Activated CD8-positive, alpha-beta memory T cell treated with anti-CD3 and anti-CD28 coated beads for 36 hours (primary cell): ENCODE measurements around the gene VRK1. TPM values are rescaled to one million over a fixed set of nuclear protein-coding genes. Genes with fewer than 3 reads are reported as not detected.

ENCODE experiments used
- CTCF ChIA-PET: fragments of 350-600 bp; sonication (Branson Sonifier 250); formaldehyde crosslinking; loops from one replicate; lab custom pipeline; 2021; ENCODE audit warnings: antibody characterized with exemption; lab: Charles Lee
- POLR2A ChIA-PET: fragments of 350-600 bp; sonication (Branson Sonifier 250); formaldehyde crosslinking; loops from one replicate; lab custom pipeline; 2021; ENCODE audit warnings: antibody characterized with exemption; lab: Charles Lee
- total RNA-seq, 2 experiments: library from RNA; stranded (reverse); gene quantifications; one replicate each; pipeline ENCODE4 v1.2.3, GENCODE V29; 2021

VRK1 gene
- total RNA-seq, 2 experiments from 2014 or later = 67.8 to 81.1 TPM

DNA sequence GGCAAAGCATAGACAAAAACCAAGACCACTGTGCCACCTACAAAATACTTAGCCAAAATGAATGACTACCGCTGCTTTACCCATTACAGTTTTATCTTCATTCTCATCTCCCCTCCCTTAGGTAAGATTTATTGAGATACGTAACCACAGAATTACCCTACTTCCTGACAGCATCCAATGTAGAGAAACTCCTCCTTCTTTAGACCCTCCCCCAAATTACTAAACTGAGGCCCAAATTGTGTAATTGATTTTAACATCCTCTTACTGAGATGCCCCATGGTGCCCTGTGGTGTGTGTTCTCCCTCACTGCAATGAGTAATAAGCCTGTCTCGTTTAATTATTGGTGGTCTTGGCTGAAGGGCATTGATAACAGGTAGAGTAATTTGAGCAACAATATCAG lies 19.1 kb downstream of the VRK1 start:
- ChIA-PET POLR2A (no interaction called here), CTCF (interaction anchor here (0.7 kb wide), 1 partner anchor 78 kb away, joined by 3 read pairs; no protein-coding TSS in a partner anchor)

DNA sequence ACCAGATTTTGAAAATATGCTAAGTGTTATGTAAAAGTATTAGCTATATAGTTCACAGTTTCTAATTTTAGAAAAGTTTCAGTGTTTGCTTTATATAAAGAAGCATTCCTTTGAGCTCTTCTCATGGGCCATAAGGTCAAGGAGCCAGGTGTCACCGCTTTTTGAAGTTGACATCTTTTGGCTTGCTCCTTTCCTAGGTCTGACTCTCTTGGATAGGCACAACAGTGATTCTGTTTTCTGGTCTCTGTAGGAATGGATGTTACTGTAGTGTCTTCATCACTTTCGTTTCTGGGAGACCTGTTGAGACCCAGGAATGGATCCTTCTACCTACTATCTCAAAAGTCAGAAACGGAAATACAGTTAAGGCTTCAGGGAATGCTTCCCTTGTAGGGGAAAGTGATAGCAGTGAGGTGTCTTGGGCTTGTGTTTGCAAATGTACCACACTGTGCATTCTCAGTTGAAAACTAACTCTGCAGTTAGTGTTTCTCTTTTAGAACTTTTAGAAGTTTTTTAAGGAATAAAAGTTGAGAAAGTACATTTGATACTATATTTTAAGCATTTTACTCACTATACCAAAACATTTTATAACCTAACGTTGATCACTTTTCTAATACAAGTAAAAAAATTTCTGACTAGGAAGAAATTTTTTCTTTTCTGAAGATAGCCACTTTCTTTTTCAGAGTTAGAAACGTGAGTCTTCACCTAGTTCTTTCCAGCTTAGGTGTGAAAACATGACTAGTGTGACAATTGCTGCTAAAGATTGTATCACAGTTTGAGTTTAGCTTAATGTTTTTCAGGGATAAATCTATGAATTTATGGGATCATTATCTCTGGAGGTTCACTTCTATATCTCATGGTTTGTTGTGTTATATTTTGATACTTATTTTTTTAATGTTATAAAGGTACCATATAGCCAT lies 20.8 kb downstream of the VRK1 start:
- CTCF ChIA-PET = no interaction called here
- POLR2A ChIA-PET = no interaction called here

DNA sequence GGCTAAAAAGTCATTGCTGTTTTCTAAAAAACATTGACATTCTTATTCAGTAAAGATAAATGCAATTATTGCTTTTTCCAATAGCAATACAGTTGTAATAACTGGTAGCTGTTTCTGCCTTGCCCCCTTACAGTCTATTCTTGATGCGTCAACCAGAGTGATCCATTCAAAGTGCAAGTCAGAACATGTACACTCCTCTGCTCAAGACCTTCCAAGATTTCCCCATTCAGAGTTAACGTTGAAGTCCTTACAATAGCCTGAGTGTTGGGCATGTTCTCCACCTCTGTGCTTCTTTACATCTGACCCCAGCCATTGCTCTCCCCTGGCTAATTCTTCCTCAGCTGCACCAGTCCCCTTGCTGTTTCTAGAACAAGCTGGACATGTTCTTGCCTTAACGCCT lies 24.3 kb downstream of the VRK1 start:
- ChIA-PET POLR2A (no interaction called here), CTCF (no interaction called here)

DNA sequence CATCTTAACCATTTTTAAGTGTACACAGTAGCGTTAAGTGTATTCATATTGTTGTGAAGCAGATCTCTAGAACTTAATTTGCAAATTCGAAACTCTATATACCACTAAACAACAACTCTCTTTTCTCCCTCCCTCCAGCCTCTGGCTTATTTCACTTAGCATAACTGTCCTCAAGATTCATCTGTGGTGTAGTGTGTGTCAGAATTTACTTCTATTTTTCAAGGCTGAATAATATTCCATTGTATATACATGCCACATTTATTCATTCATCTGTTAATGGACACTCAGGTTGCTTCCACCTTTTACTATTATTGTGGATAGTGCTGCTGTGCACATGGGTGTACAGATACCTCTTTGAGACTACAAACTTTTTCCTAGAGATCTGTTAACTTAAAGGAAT lies 26.5 kb downstream of the VRK1 start:
- POLR2A ChIA-PET = no interaction called here
- CTCF ChIA-PET = no interaction called here

DNA sequence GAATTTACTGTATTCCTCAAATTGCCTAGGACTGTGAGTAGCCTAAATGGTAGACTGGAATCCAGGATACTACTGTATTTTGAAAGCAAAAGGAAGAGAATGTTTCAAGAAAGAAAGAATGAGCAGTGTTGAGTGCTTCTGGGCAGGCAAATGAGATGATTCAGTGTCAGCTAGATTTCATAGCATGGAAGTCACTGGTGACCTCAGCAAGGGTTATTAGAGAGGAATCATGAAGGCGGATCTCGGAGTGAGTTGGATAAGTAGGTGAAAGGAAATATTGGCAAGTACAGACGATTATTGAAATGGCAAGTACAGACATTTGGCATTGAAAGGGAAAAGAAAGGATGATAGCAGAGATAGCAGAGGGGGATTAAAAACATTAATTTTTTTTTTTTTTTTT lies 27.1 kb downstream of the VRK1 start:
- ChIA-PET POLR2A (no interaction called here), CTCF (no interaction called here)

DNA sequence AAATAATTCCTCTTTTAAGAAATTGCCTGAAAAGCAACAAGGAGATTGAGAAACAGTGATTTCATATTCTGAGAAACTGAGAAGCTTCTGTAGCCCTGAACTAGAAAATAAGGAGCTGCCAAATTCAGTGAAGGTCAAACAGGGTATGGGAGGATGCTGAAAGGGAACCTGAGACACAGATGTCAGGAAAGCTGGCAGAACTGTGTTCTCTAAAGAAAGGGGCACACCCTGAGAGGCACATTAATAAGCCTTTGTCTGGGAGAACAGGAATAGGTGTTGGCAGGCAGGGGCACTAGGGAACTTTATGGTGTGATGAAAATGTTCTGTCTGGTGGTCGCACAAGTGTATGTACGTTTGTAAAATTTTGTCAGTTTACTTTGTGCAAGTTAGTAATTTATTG lies 29.6 kb downstream of the VRK1 start:
- ChIA-PET POLR2A (no interaction called here), CTCF (no interaction called here)

DNA sequence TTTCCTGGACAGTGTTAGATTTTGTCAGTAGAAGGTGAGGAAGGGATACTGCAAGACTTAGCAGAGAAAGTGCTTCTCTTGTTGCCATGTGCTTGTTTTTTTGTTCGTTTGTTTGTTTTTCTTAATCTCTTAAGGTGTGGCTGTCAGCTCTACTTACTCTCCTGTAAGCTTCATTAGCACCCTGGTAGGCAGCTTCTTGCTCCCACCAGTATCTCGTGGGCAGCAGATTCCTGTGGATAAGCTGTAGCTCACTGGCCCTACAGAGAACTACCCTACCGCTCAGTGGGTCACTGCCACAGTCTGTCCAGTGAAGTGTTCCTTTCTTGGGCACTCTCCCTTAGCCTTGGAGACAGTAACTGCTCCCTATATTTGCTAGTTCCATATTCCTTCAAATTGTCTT lies 30.1 kb downstream of the VRK1 start:
- POLR2A ChIA-PET = no interaction called here
- CTCF ChIA-PET = no interaction called here

DNA sequence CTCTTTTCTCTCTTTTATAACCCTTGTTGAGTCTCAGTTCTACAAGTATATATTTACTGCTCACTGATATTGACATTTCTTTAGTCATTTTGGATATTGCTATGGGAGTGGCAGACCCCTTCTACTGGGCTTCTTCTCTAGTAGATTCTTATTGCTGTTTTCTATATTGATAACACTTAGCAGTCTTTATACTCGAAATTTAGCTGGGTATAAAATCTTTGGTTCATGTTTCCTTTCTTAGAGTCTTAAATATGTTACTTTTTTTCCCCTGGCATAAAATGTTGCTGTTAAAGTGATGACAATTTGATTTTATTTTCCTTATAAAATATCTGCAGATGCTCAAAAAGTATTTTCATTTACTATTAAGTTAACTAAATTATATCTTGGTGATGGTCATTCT lies 32.6 kb downstream of the VRK1 start:
- POLR2A ChIA-PET = no interaction called here
- CTCF ChIA-PET = no interaction called here

DNA sequence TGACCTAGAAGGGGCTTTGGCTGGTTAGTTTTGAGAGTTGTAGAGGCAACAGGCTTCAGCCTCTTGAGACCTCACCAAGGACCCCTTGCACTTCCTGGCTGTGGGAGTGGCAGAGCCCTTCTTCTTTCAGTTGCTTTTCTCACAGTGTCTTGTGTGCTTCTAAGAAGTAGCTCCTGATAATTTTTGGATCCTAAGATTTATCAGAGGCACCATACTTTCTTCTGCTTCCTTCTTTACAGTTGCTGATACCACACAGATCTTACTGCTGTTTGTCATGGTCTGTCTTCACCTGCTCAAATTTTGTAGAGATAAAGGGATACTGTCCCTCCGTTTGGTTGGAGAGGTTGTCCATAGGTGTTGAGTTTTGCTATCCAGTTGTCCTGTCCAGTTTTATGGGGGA lies 33.8 kb downstream of the VRK1 start:
- POLR2A ChIA-PET = no interaction called here
- CTCF ChIA-PET = no interaction called here

DNA sequence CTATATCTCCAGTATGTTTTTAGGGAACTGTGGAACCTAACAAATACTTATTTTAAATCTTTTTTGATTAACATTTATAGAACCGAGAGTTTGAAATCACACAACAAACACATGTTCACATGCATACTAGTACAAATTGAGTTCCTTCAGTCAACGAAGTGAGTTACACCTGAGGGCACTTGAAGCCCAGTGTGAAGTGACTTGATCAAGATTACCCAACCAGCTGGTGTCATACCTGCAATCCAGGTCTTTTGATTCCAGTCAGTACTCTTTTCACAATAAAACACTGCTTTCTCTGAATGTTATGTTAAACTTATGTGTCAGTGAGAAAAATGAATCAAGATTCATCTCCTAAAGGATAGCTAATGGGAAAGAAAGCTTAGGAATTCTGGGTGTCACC lies 35.2 kb downstream of the VRK1 start:
- ChIA-PET POLR2A (no interaction called here), CTCF (no interaction called here)

DNA sequence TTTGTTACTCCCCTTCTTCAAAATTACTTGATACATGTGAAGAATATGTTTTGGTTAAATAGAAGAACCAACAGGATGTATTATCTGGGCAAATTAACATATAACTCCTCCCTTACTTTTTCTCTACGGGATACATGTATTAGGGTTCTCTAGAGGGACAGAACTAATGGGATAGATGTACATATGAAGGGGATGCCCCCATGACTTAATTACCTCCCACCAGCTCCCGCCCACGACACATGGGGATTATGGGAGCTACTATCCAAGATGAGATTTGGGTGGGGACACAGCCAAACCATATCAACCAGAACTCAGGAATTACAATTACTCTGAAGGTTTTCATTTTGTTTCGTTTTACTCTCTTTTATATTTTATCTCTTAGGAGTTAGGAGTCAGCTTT lies 41.3 kb downstream of the VRK1 start:
- ChIA-PET CTCF (no interaction called here), POLR2A (no interaction called here)

DNA sequence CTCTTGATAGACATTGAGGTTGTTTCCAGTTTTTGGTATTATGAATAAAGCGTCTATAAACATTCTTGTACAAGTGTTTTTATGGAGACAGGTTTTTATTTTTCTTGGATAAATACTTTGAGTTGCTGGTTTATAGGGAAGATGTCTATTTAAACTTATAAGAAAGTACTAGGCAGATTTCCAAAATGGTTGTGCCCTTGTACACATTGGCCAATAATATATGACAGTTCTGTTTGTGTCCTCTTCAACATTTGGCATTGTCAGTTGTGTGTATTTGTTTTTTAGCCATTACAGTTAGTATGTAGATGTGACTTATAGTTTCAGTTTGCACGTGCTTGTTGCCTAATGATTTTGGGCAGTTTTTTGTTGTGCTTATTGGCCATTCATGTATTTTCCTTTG lies 42.1 kb downstream of the VRK1 start:
- POLR2A ChIA-PET = no interaction called here
- CTCF ChIA-PET = no interaction called here

DNA sequence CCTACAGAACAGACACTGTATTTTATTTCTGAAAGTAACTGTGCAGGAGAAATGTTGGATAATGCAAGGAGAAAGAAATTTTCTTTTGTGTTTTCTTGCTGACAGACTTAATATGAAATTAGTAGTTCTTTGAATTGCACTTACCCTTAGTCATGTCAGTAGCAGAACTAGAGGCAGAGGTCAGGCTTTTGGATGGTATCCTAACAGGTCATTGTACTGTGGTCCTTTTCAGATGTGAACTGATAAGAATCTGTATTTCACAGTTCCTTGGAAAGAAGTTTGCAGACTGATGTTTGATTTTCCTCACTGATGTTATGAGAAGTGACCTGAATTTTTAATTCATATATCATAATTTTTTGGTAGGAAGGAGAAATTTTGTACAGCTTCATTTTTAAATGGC lies 46.0 kb downstream of the VRK1 start:
- CTCF ChIA-PET = no interaction called here
- POLR2A ChIA-PET = no interaction called here

DNA sequence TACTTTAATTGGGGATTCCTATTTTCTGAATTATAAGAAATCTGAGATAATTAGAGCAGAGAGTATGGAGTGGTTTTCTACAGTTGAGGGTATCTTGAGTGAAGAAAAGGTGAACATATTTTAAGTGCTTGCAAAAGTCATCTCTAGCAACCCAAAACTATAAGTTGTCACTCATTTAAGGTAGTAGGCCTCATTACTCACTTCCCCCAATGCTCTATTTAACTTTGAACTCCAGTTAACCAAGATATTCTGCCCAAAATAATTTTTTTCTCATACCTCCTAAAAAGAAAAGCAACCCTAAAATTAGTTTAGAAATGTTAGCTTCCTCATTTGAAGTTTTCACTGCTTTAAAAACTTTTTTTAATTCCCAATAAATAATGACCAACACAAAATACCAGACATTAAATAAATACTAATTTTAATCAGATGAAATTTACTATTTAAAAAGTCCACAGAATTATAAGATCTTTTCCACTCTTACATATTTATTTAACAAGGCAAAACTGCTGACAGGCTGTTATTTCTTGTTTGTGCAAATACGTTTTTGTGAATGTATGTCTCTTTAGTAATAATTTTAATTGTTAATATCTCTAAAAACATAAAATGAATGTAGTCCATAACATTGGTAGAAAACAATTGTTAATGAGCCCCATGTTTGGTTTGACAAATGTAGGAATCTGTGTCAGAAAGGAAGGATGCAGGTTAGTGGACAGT lies 47.8 kb downstream of the VRK1 start:
- ChIA-PET CTCF (no interaction called here), POLR2A (no interaction called here)

DNA sequence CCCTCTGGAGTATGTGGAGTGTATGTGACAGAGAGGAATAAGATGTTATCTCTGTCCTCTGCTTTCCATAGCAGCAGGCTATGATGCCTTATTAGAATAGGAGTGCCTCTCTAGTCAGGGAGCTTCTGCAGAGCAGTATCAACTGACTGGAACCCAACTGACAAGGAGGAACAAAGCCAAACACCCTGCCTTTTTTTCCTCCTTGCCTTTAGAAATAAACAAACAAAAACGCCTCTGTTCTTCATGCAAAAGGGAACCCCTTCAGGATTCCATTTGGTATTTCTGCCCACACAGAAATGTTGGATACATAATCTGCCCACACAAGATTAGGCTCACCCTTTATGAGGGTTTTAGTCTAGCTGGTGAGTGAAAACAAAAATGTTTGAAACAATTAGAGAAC lies 50.3 kb downstream of the VRK1 start:
- CTCF ChIA-PET = interaction anchor here (0.5 kb wide), 1 partner anchor 249 kb away, joined by 7 read pairs; no protein-coding TSS in a partner anchor
- POLR2A ChIA-PET = no interaction called here

DNA sequence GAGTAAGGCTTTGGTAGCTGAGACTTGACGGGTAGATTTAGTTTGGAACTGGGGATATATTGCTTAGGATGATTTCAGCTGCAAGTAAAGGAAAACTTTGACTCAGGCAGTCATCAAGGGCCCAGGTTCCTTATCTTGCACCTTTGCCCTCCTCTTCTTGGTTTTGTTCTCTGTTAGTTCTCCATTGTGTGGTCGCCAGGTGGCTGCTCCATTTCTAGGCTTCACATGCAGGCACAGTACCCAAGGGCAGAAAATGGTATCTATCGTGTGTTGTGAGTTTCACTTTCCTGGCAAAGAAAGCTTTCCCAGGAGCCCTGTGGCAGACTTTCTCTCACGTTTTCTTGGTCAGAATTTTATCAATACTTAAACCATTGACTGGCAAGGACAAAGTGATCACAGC lies 50.8 kb downstream of the VRK1 start:
- POLR2A ChIA-PET = no interaction called here
- CTCF ChIA-PET = interaction anchor here (0.5 kb wide), 1 partner anchor 250 kb away, joined by 7 read pairs; no protein-coding TSS in a partner anchor

DNA sequence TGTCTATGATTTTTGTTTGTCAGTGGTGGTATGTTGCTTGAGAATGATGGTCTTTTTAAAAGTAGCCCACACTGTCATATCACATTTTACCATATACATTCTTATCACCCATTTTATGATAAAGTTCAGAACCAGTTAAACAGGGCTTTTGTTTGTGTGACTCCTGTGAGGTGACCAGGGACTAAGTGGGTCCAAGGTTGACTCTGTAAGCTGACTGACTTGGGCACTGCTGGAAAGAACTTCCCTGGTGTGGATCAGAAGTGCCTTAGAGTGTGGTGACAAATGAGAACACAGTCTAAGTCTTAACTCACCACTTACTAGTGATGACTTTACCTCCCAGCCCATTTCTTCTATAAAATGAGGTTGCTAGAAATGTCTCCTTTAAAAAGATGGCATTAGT lies 52.6 kb downstream of the VRK1 start:
- POLR2A ChIA-PET = no interaction called here
- CTCF ChIA-PET = interaction anchor here (0.6 kb wide), 1 partner anchor 21 kb away, joined by 4 read pairs; no protein-coding TSS in a partner anchor

DNA sequence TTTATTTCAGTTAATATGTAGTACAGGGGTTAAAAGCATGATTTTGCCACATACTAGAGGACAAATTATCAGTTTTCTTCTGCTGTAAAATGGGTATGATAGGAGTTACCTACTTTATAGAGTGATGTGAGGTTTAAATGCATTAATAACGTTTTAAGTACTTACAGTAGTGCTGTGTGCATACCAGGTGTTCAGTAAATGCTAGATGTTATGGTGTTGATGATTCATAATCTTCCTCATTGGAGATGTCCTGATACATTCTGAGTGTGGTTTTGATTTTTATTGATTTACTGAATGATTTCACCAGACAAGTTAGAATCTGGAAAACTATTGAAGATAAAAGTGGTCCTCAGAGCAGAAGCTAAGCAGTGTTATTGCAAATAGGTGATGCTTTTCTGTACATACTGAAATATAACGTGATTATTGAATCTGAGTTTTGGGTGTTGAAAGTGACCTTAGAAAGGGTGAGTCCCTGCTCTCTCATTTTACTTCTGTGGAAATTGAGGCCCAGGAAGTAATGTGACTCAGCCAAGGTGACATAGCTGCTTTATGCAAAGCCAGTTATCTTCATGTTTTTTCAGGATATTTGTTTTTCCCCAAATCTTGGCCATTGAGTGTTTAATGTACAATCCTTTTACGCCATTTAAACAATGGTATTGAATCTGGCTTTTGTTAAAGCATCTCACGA lies 54.7 kb downstream of the VRK1 start:
- ChIA-PET POLR2A (no interaction called here), CTCF (interaction anchor here (1.3 kb wide), 1 partner anchor 1078 kb away, joined by 3 read pairs; no protein-coding TSS in a partner anchor)

DNA sequence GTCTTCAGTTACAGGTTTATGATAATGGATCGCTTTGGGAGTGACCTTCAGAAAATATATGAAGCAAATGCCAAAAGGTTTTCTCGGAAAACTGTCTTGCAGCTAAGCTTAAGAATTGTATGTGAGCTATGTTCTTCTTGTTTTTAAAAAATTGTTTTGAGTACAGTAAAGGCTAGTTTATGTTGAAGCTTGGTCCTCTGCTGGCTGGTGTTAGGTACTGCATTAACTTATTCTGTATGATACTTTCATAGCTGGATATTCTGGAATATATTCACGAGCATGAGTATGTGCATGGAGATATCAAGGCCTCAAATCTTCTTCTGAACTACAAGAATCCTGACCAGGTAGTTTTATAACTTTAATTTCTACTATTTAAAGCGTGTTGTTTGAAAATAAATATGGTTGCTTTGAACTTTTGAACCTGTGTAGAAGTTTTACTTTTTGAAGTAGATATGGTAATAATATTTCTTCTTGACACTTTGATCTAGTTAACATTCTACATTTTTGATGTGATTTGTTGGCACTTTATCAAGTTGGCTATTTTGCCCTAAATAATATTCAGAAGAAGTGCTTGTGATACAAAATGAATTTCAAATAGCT lies 55.7 kb downstream of the VRK1 start:
- ChIA-PET POLR2A (no interaction called here), CTCF (interaction anchor here (1.3 kb wide), 1 partner anchor 1079 kb away, joined by 3 read pairs; no protein-coding TSS in a partner anchor)

DNA sequence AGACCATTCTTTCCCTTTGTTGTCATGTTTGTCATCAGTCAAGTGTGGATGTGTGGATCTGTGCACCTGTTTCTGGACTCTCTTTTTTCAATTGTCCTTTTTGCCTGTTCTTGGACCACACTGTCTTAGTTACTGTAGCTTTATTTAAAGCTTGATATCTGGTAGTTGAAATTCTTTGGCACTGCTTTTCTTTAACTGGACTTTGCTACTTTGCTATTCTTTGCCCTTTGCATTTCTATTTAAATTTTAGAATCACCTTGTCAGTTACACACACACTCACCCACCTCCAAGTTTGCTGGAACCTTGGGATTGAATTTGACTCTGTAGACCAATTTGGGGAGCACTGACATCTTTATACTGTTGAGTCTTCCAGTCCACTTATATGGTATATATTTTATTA lies 61.5 kb downstream of the VRK1 start:
- CTCF ChIA-PET = no interaction called here
- POLR2A ChIA-PET = no interaction called here
